K562 (cell line): ENCODE data around the gene CCDC93. TPM values are rescaled to one million over a fixed set of nuclear protein-coding genes. Genes with fewer than 3 reads are reported as not detected.

Experiments used
- ZBTB40 ChIP-seq, 2 experiments: fragments of 450-650 bp in 1 of 2; sonication (generic) in 1 of 2; formaldehyde crosslinking in 1 of 2; IDR thresholded peaks; 2 replicates each; pipeline versions ENCODE4 v1.7.1 to v1.9.0; 2016 to 2022; ENCODE audit warnings: inconsistent platforms in 1 of 2, mild to moderate bottlenecking in 1 of 2, missing genetic modification reagents in 1 of 2
- ZNF280B ChIP-seq: fragments of 250-450 bp; sonication (Bioruptor Pico); IDR thresholded peaks from 2 replicates; pipeline ENCODE4 v1.5.1; 2021; ENCODE audit warnings: mild to moderate bottlenecking
- polyA plus RNA-seq, 8 experiments: library from polyadenylated mRNA; depleted of rRNA in 4 of 8; stranded (reverse) in 5 of 8; unstranded in 3 of 8; fragments of >200 nt; fragmentation: Nextera tagmentation in 2 of 8; fragmentation: Illumina TruSeq in 1 of 8; extraction: Ambion mirVana in 2 of 8; extraction: Trizol in 1 of 8; gene quantifications; 2 replicates each; pipeline versions ENCODE4 v1.2.1 to v1.2.3, GENCODE V29; 2011 to 2014; ENCODE audit warnings: inconsistent platforms in 1 of 8, missing spikeins in 1 of 8
- total RNA-seq, 7 experiments: library from RNA; depleted of rRNA in 6 of 7; stranded (reverse); fragments of >200 nt in 6 of 7; fragmentation: Illumina TruSeq in 2 of 7; extraction: Trizol in 2 of 7; gene quantifications; 2 replicates each; pipeline versions ENCODE4 v1.2.1 to v1.2.3, GENCODE V29; 2011 to 2021; ENCODE audit warnings: low replicate concordance in 1 of 7

CCDC93 gene
- total and polyA plus RNA-seq, 9 of the 15 experiments (the other 6 are each of a cell fraction or from before 2014, with no cell fraction given): 3.3 to 19.3 (median 12.4) TPM

- no peak for TF ChIP-seq ZBTB40 (IDR thresholded peaks at IDR 0.05)
- TF ChIP-seq ZBTB40 (CRISPR knock-in tag; IDR thresholded peaks at IDR 0.05): no peak
- no peak for TF ChIP-seq ZNF280B (CRISPR knock-in tag)
- TF ChIP-seq, all 486 proteins: peak for 0
Observed at GRCh38 chr2:117918608-117919007, 95.3 kb downstream of the CCDC93 start (continued).
